A549 treated with DMSO at 1 μM for 4 hours (cell line): ENCODE measurements around the gene DDX55. TPM values are rescaled to one million over a fixed set of nuclear protein-coding genes. Genes with fewer than 3 reads are reported as not detected.

Experiments used
- total RNA-seq: library from RNA; stranded (reverse); fragments of 200-300 nt; extraction: Qiagen RNA extraction; gene quantifications from 5 replicates; pipeline ENCODE4 v1.2.3, GENCODE V29; 2022; ENCODE audit warnings: low read depth

Gene DDX55
- total RNA-seq, result 29.6 to 36.8 TPM (median 35.7 TPM) in 5 replicates

DNA sequence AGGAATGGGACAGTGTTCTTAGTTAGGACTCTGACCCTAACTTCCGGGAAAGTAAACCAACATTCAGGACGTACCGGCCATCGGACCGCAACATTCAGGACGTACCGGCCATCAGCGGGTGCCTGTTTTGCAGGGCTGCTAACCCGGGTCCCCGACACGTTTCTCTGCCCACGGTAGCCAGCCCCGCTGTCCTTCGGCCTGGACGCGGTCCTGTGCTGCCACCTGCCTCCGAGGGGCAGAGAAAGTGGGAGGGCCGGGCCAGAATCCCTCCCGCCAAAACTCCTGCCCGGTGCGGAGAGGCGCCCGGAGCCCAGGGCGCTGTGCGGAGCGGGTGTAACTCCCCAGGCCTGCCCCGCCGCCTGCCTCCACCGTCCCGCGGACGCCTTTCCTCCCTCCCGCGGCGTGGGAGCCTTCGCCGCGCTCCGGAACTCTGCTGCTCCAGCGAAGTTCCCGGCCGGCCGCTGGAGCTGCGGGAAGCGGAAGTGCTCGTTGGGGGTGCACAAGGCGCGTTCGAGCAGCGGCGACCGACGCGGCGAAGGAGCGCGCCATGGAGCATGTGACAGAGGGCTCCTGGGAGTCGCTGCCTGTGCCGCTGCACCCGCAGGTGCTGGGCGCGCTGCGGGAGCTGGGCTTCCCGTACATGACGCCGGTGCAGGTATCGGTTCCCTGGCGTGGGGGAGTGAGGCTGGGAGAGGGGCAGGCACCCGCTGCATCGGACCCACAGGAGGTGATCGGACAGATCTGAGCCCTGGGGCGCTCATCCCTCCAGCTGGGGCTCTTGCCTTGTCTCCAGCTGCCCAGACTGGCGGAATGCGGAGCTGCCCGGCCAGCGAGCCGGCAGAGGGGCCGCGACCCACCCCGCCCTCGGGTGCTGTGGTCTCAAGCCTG lies at the start of gene DDX55:
Gene DDX55 (plus strand): TSS at position 498 of the 888 bp plus-strand sequence. CDS start 50 bp downstream, at position 548.

GRCh38 chr12:123633379-123634141 lies 31.7 kb downstream of the DDX55 start, which contains the start of the genes EIF2B1 and GTF2H3:
Gene EIF2B1 (minus strand): TSS chr12:123633686. CDS start chr12:123633557, 129 bp downstream.
Gene GTF2H3 (plus strand): TSS chr12:123633829. CDS start chr12:123633860, 31 bp downstream.

Other genes with a start within 250 kb of the DDX55 start
- 23.4 to 34.3 TPM (median 31.0 TPM) in 5 replicates for gene SBNO1, start 237.3 kb upstream of the DDX55 start, total RNA-seq
- gene KMT5A, start 218.0 kb upstream of the DDX55 start, total RNA-seq, result 47.1 to 58.5 TPM (median 55.2 TPM) in 5 replicates
- gene RILPL2, start 165.4 kb upstream of the DDX55 start, total RNA-seq, result 1.2 to 1.9 TPM (median 1.6 TPM) in 5 replicates
- 17.9 to 20.9 TPM (median 19.6 TPM) in 5 replicates for gene SNRNP35, start 144.0 kb upstream of the DDX55 start, total RNA-seq
- 9.3 to 13.8 TPM (median 12.2 TPM) in 5 replicates for gene RILPL1, start 68.4 kb upstream of the DDX55 start, total RNA-seq
- gene TMED2, start 17.5 kb upstream of the DDX55 start, total RNA-seq, result 163 to 229 TPM (median 209 TPM) in 5 replicates
- 33.1 to 37.0 TPM (median 35.2 TPM) in 5 replicates for gene EIF2B1, start 31.6 kb downstream of the DDX55 start, total RNA-seq
- gene GTF2H3, start 31.7 kb downstream of the DDX55 start, total RNA-seq, result 26.6 to 43.8 TPM (median 31.5 TPM) in 5 replicates
- gene TCTN2, start 69.0 kb downstream of the DDX55 start, total RNA-seq, result 11.9 to 13.5 TPM (median 13.2 TPM) in 5 replicates
- gene ATP6V0A2, start 110.3 kb downstream of the DDX55 start, total RNA-seq, result 19.7 to 27.2 TPM (median 22.5 TPM) in 5 replicates
- 0.11 to 0.42 TPM (median 0.29 TPM) in 5 replicates for gene DNAH10, start 160.2 kb downstream of the DDX55 start, total RNA-seq